ENCODE data around the gene MAN2A1.

The MAN2A1 gene

DNA sequence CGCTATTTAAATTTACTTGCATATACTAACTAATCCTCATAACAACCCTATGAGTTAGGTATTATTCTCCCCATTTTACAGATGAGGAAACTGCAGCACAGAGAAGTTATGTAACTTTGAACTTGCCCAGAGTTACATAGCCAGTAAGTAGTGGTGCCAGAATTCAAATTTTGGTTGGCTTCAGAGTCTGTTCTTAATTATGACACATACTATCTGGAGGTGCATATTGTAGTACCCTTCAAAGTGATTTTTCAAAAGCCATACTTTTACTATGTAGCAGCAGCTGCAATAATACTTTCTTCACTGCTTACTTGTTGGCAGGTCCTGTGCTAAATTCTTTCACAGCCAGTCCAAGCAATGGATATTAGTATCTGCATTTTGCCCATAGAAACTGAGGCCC is 16.4 kb downstream of the MAN2A1 start:
- DNase-seq (ENCODE audit: low read depth) = no peak

DNA sequence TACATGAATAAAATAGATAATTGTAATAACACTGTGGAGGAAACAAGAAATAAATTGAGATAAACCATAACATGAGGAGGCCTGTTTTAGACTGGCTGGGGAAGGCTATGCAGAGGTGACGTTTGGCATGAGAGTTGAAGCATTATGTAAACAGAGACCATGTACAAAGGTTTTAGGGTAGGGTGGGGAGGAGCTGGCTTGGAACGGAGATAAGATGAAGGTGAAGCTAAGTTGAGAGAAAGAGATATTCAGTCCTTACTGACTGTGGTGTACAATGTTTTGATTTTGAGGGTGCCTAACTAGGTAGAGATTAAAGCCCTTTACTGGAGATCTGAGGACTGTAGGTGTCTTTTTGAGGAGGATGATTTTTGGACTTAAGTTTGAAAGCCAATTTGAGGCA is 17.8 kb downstream of the MAN2A1 start:
- no peak for DNase-seq (ENCODE audit: low read depth)

- no peak for DNase-seq (ENCODE audit: low read depth)
Observed at GRCh38 chr5:109708813-109709212, 19.1 kb downstream of the MAN2A1 start.

DNA sequence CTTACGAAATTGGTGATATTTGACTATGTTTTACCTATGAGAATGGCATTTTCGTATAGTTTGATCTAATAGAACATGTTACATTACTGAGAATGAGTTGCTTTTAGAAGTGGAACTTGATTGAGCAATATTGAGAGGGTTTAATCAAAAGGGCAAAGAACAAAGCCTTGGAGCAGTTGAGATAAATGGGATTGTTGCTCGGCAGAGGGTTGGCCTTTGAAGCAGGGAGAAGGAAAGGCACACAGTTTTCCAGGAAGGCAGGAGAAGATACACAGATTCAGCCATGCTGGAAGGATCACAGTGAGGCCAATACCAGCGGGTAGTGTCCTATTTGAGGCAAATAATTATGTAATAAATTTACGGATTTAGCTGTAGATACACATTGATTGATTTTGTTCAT is 19.5 kb downstream of the MAN2A1 start:
- DNase-seq (ENCODE audit: low read depth) = no peak

DNA sequence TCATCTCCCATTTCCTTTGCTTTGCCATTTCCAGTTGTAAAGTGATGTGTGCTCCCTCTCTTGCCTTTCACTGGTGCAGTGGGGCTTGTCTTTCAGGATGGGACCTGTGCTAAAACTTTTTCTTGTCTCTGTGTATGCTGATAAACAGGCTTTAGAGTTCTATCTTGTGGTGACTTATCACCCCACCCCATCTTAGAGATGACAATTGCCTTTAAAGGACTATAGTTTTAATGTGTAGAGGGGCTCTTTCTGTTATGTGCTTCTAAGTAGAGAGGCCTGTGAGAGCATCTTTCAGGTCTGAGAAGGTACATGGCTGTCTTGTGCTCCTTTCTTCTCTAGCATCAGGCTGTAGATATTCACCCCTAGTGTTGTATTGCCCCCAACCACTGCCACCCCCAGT is 21.9 kb downstream of the MAN2A1 start:
- no peak for DNase-seq (ENCODE audit: low read depth)

GRCh38 chr5:109713453-109713852 is 23.7 kb downstream of the MAN2A1 start:
- DNase-seq (ENCODE audit: low read depth) = no peak

GRCh38 chr5:109714592-109714991 is 24.9 kb downstream of the MAN2A1 start:
- no peak for DNase-seq (ENCODE audit: low read depth)

GRCh38 chr5:109718216-109718615 is 28.5 kb downstream of the MAN2A1 start:
- no peak for DNase-seq (ENCODE audit: low read depth)

DNA sequence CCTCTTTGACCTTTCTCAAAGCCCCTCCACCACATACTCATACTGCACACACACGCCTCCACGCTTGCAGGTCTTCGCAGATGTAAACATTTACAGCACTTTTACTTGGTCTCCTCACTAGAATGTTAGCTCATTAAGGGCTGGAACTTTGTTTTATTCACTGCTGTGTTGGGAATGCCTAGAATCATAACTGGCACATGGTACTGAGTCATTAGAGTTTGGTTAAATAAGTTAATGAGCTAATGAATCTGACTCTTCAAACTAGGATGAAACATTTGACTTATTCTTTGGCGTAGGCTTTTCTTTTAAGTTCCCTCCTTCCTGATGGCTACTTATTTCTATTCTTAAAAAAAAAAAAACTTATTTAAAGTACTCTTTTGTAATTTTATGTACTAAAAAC is 28.9 kb downstream of the MAN2A1 start:
- DNase-seq (ENCODE audit: low read depth) = peak; percentile 37

DNA sequence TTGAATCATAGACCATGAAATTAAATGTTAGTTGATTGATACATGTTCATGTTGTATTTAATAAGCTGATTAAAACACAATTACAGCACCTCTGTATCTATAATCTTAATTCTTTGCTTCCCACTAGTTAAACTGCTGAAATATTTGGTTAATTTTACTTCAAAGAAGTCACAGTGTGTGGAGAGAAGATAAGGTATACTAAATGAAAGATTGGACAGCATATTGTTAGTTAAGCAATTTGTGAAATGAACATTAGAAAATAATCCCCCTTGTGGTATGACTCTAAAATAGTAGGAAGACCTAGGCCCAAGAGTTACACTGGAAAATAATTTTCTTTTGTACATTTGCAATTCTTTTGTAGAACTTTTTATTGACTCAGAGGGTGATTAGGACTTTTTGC is 30.3 kb downstream of the MAN2A1 start:
- DNase-seq (ENCODE audit: low read depth) = no peak

DNA sequence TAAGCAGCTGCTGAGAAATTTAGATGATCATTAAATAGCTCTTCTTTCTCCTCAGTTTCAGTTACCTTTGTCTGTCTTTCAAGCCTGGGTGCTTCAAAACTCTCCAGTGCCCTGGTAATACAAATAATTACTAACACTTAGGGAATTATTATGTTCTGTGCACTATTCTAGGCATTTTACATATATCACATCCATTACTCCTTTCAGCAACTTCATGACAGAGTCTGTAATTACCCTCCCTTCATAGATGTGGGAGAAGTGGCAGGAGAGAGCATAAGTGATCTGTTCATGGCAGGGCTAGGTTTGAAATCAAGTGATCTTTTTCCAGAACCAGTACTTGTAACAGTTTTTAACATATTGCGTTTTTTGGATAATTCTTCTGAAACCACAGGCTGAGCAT is 32.0 kb downstream of the MAN2A1 start:
- no peak for DNase-seq (ENCODE audit: low read depth)

GRCh38 chr5:109723606-109724005 is 33.9 kb downstream of the MAN2A1 start:
- no peak for DNase-seq (ENCODE audit: low read depth)

DNA sequence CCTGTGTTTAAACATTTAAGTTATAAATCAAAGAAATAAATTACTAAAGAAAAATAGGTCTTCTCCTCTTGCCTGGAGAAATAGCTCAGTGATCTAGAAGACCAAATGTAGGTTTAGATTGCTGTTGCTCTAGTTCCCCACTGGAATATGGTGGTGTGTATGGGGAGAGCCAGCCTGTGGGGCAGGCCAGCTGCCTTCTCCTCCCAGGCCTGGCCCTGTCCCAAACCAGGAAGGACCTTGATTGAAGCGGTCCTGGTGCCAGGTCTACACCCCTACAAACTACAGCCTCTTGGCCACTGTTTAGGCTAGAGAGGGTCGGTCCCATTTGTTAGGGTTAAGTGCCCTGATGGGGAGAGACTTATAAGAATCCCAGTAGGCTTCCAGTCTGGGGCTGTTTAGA is 35.4 kb downstream of the MAN2A1 start:
- DNase-seq (ENCODE audit: low read depth) = no peak

DNA sequence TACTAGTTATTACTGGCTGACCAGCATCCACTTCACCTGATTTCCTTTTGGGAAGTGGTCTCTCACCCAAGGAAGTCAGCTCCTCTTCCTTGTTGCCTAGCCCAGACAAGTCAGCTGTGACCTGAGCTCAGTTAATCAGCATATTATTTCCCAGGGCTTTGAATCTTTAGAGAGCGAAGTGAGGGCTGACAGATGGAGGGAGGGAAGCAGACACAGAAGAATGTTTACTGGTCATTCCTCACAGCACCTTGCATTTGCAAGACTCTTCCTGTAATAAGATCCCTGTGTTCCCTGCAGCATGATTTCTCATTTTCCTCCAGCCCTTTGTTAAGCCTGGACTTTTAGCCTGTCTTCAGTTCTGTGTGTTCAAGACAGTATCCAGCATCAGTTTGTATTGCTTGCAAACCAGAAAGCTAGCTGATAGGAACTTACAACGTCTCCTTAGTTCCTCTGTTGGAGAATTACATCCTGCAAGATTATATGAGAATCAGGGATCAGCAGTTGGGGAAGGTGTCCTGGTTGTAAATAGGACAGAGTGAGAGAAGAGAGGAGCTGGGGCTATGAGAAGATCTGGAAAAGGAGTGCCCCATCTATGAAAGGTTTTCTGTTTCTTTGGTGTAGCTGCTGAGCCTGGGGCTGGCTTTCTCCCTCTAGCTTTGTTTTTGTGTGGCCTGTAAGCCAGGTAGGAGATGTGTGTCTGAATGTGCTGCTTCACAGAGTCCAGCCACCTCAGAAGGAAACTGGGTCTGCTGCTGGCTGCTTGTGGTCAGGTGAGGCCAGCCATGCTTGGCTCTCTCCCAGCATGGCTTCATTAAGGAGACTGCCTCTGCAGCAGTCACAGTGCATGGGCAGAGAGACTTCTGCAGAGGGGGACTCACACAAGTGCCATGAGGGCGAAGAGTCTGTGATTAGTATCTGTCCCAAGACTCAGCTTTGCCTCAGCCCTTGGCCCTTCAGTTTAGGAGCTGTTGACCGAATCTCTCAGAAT is 50.3 kb downstream of the MAN2A1 start:
- peak; percentile 59 for DNase-seq (ENCODE audit: low read depth)

GRCh38 chr5:109740966-109741365 is 51.2 kb downstream of the MAN2A1 start:
- no peak for DNase-seq (ENCODE audit: low read depth)

- no peak for DNase-seq (ENCODE audit: low read depth)
Observed at GRCh38 chr5:109741390-109741789, 51.7 kb downstream of the MAN2A1 start.

DNA sequence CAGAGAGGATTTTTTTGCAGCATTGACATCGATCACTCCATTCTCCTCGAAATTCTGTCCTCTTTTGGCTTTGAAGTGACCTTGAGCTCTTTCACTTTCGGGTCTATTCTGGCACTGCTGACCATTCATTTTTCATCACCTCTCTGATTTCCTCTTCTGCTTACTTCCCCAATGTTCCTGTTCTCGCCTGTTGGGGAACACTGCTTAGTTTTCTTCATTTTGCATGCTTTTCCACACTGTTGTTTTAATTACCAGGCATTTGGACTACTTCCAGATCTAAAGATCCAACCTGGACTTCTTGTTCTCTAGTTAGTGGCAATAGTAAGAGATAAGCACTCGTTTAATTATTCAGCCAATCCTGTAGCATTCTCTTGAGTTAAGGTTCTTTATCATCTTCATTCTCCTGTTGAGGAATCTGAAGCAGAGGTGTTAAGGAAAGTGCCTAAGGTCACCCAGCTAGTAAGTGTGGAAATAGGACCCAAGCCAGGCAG is 53.4 kb downstream of the MAN2A1 start:
- no peak for DNase-seq (ENCODE audit: low read depth)

- peak; percentile 95 for DNase-seq (ENCODE audit: low read depth)
Observed at GRCh38 chr5:109743770-109744212, 54.1 kb downstream of the MAN2A1 start.

DNA sequence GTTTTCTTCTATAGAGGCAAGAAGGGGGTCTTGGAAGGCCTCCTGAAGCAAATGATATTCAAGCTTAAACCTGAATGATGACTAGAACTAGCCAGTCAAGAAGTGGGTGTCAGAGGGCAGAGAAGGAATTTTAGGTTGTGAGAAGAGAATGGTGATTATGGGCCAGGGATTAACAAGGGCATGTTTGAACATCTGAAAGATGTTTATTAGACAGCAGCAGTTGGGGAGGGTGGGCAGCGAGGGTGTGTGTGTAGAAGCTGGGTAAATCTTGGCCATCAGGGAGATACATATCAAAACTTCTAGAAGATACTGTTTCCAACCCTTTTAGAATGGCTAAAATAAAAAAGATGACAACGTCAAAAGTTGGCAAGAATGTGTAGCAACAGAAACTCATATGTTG is 54.5 kb downstream of the MAN2A1 start:
- DNase-seq (ENCODE audit: low read depth) = no peak

DNA sequence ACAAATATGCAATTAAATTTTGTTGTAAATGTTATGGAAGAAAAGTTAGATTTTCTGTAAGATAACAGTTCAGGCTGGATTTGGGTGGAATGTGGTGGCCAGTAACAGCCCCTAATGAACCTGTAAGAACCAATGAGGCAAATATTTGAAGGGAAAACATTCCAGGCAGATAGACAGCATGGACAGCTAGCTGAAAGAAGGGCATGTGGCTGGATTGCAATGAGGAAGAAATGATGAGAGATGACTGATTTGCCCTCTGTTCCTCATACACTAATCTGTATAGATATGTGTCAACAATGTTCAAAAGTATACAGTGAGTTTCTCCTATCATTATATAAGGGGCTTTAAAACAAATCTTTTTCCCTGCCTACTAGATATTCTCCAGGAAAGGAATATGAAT is 58.8 kb downstream of the MAN2A1 start:
- DNase-seq (ENCODE audit: low read depth) = no peak

DNA sequence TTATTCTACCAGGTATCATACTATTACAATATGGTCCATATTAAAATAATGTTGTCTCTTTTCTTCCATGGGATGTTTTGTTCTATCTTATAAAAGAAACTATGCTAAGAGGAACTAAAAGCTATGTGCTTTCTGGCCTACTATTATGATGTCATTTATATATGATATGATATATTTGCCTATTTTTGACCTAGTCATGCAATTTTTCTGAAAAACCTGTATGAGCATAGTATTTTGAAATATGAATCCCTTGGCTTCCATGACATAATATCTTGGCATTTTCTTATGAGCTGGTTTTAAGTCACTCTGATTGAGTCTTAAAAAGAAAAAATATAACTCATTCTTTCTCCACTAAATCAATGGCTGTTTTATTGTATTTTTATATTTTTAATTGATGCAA is 60.7 kb downstream of the MAN2A1 start:
- DNase-seq (ENCODE audit: low read depth) = no peak

DNA sequence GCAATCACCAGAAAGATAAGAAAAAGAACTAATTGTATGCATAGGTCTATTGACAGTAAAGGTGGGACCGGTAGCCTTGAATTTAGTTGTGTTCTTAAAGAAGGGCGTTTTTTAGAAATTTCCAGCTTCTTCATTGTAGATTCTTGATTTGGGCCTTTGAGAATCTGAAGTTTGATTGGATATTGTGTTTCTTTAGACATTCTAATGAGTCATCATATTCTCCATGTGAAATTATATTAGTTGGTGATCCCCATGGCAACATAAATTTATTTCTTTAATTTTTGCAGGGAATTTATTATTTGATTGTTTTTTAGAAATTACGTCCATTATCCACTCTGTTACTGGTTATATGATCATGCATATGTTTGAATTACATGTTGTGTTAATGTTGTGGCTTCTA is 63.6 kb downstream of the MAN2A1 start:
- DNase-seq (ENCODE audit: low read depth) = no peak

GRCh38 chr5:109754319-109754718 is 64.6 kb downstream of the MAN2A1 start:
- no peak for DNase-seq (ENCODE audit: low read depth)

DNA sequence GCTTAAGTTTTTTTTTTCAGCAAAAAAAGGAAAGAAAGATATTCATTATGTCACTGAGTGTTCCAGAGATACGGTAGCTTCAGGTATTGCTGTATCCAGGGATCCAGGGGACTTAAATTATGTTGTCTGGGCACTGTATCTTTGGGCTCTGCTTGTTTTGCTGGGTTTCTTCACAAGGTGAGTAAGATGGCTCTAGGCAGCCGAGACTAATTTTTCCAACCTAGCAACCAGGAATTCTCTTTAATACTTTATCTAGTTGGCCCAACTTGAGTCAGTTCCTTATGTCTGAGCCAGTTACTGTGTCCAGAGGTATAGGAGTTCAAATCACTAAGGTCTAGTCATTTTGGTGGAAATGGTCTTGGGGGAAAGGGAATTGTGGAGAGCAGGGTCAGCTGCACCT is 66.0 kb downstream of the MAN2A1 start:
- DNase-seq (ENCODE audit: low read depth) = no peak
